RKO (cell line): ENCODE results near the gene DMPK.
"Not testable (repeated sequence)": the region's sequence is repeated elsewhere in the genome, so short reads cannot be mapped to it uniquely, and the experiment has no call there.

ENCODE experiments used
- DNase-seq: peaks from one replicate; pipeline ENCODE4 v3.0.0-alpha.2; 2016; ENCODE audit warnings: low spot score

Gene DMPK

DNA sequence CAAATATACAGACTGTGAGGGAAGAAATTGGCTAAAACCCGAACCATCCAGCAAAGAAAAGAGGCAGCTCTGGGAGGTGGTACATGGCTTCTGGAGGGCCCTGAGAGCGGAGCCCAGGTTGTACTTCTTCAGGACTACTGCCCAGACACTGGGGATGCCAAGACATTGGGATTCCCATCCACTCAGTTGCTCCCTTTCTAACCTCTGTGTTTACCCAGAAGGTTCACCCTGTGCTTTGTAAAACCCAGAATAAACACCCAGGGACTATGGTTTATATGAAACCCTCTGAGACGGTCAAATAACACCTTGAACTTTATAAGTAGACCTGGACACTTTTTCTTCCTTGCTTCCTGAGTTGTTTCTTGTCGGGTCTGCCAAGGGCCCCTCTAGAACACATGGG, 39.3 kb downstream of the DMPK start:
- DNase-seq, result no peak

GRCh38 chr19:45739498-45740439, 42.5 kb downstream of the DMPK start:
- DNase-seq, result peak; percentile 27

DNA sequence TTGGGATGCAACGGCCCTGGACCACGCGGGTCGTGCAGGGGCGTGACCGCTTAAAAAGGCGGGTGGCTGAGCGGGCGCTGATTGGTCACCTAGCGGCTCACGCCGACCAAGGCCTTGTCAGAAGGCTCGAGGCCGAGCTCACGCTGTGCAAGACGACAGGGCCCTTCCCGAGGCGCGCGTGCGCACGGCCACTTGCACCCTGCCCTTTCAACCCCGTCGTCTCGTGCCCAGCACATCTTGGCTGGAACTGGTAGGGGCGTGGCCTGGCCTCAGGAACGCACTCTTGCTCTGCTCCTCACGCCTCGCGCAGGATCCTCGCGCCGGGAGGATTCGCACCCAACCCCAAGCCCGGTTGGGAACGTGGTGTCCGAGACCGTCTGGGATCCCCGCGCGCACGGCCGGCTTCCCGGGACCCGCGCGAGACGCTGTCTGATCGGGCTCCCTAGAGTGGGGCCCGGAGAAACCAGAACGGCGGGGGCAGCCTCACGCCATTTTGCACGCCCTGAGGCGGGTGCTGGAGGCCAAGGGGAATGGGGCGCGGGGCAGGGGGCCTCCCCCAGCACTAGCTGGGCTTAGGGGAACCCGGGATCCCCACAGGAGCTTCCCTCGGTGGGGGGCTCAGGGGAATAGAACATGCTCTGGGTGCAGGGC, 49.0 kb downstream of the DMPK start, which contains the start of gene MEIOSIN:
Gene MEIOSIN, plus strand, starts transcription at position 280 of the 651 bp plus-strand sequence. CDS start 1,938 bp downstream, outside the sequence.
- no peak for DNase-seq

DNA sequence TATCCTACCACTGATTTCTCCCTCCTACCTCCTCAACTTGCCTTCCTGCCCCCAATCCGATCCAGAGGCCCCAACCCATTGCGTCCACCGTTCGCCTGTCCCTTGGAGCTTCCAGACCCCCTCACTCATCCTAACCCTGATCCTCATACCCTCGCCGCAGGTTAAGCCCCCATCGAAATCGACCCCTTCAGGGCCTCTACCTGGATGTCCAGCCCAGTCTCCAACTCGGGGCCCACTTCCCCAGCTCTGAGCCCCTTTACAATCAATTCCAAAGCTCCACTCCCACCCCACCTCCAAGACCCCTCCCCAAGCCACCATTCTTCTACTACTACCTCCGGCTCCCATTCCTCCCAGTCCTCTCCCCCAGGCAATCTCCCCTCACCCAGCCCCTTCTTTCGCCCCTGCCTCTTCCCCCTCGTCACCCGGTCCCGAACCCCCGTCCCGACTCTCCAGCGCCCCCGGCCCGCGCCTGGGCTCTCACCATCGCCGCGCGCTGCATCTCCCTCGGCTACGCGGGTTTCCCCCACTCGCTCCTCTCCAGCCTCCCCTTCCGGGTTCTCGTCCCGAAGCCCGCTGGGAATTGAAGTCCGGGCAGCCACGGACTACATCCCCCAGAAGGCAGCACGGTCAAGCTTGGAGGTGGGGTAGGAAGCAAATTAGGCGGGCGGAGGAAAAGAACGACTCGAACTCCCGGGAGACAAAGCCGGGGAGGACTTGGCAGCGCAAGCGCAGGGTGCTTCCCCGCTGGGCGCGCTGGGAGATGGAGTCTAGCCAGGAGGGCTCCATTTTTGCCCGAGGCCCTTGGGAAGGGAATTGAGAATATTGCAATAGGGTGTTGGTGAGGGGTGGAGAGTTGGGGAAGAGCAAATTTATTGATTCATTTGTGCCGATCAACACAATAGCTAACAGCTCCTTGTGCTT, 51.7 kb downstream of the DMPK start, which contains the start of gene FBXO46:
Gene FBXO46, minus strand, starts transcription at position 529 of the 921 bp plus-strand sequence. CDS start 17,401 bp downstream, outside the sequence.
- DNase-seq, result peak; percentile 98

DNA sequence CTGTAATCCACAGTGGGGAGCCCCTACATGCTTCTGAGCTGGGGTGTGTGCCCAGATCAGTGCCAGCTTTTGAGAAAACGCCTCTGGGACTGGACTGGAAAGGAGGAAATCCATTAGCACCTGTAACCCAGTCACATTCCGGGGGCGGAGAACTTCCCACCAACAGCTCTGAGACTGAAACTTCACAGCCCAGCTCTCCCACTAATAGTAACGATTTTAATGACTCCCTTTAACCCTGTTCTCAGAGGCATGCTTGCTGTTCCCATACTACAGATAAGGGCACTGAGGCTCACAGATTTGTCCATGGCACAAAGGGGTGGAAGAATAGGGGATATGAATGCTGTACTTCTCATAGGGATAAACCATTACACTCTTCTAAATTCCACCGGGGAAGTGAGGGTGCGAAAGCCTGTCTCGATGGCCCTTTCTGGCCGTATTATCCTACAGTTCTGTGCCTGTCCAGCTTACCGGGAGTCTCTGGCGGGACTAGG, 52.4 kb downstream of the DMPK start:
- DNase-seq, result peak; percentile 61

DNA sequence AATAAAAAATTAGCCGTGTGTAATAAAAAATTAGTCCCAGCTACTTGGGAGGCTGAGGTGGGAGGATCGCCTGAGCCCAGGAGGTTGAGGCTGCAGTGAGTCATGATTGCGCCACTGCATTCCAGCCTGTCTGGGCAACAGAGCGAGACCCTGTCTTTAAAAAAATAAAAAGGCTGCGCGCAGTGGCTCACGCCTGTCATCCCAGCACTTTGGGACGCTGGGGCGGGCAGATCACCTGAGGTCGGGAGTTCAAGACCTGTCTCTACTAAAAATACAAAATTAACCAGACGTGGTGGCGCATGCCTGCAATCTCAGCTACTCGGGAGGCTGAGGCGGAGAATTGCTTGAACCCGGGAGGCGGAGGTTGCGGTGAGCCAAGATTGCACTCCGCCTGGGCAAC, 53.6 kb downstream of the DMPK start:
- not testable (repeated sequence) for DNase-seq

DNA sequence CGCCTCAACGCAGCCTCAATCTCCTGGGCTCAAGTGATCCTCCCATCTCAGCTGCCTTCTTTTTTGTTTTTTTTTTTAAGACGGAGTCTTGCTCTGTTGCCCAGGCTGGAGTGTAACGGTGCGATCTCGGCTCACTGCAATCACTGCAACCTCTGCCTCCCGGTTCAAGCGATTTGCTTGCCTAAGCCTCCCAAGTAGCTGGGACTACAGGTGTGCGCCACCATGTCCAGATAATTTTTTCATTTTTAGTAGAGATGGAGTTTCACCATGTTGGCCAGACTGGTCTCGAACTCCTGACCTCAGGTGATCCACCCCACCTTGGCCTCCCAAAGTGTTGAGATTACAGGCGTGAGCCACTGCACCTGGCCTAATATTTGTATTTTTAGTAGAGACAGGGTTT, 62.2 kb downstream of the DMPK start:
- not testable (repeated sequence) for DNase-seq
